H1 (cell line): ENCODE results near the gene JMJD1C. TPM values are rescaled to one million over a fixed set of nuclear protein-coding genes. Genes with fewer than 3 reads are reported as not detected.

ENCODE experiments used
- CTCF ChIA-PET: fragments of 300-600 bp; sonication (Branson Sonifier 250); formaldehyde crosslinking; loops from one replicate; lab custom pipeline; 2021; ENCODE audit not compliant: partially characterized antibody; lab: Charles Lee
- POLR2A ChIA-PET: fragments of 300-600 bp; sonication (Branson Sonifier 250); formaldehyde crosslinking; loops from one replicate; lab custom pipeline; 2021; ENCODE audit warnings: inconsistent platforms; ENCODE audit not compliant: partially characterized antibody; lab: Charles Lee
- DNase-seq, 2 experiments: peaks; one replicate each; pipeline versions ENCODE4 v3.0.0 to v3.0.0-alpha.2; 2010 to 2022; ENCODE audit warnings: low spot score in 2 of 2, low read depth in 1 of 2, mixed read lengths in 1 of 2
- FAIRE-seq: peaks from 2 replicates; lab custom pipeline; 2011; peaks lifted over from hg19 to GRCh38; lab: Jason Lieb, UNC
- H2AFZ ChIP-seq: 2 replicates; pipeline ENCODE4 v1.8.1; 2012; ENCODE audit warnings: low read length, inconsistent platforms
- H2AK5ac ChIP-seq: 2 replicates; pipeline ENCODE4 v1.6.1; 2013; ENCODE audit warnings: low read depth, low read length
- H2BK120ac ChIP-seq: replicated peaks from 2 replicates; pipeline ENCODE3; 2013; ENCODE audit warnings: low read depth, low read length, inconsistent platforms
- H2BK12ac ChIP-seq: 2 replicates; pipeline ENCODE4 v1.6.1; 2013; ENCODE audit warnings: low read depth, low read length
- H2BK15ac ChIP-seq: 2 replicates; pipeline ENCODE4 v1.6.1; 2013; ENCODE audit warnings: low read length
- H2BK20ac ChIP-seq: 2 replicates; pipeline ENCODE4 v1.6.1; 2013; ENCODE audit warnings: low read length
- H2BK5ac ChIP-seq: 2 replicates; pipeline ENCODE4 v1.6.1; 2013; ENCODE audit warnings: low read depth, low read length
- H3K14ac ChIP-seq: 2 replicates; pipeline ENCODE4 v1.6.1; 2013; ENCODE audit warnings: inconsistent platforms; ENCODE audit not compliant: insufficient read length
- H3K18ac ChIP-seq: 2 replicates; pipeline ENCODE4 v1.6.1; 2013; ENCODE audit warnings: low read length; ENCODE audit errors: extremely low read depth
- H3K23ac ChIP-seq: 2 replicates; pipeline ENCODE4 v1.6.1; 2013; ENCODE audit warnings: inconsistent platforms; ENCODE audit not compliant: insufficient read length
- H3K23me2 ChIP-seq: 2 replicates; pipeline ENCODE4 v1.6.1; 2013; ENCODE audit warnings: low read depth, low read length
- H3K27ac ChIP-seq: 2 replicates; pipeline ENCODE4 v1.6.1; 2011; ENCODE audit warnings: low read depth, low read length, inconsistent platforms
- H3K27me3 ChIP-seq, 4 experiments: replicated peaks in 1 of 4; 1 replicate in 1 of 4; 2 replicates in 3 of 4; pipeline versions ENCODE4 v1.6.1 to v1.8.1; 2011 to 2013; ENCODE audit warnings: low read length in 3 of 4, mild to moderate bottlenecking in 3 of 4, inconsistent platforms in 2 of 4, mixed read lengths in 2 of 4, moderate library complexity in 1 of 4; ENCODE audit not compliant: control insufficient read depth in 3 of 4, insufficient read depth in 3 of 4; ENCODE audit errors: extremely low read depth in 1 of 4
- H3K36me3 ChIP-seq, 4 experiments: 2 replicates each; pipeline versions ENCODE4 v1.6.1 to v1.8.1; 2011 to 2013; ENCODE audit warnings: mild to moderate bottlenecking in 4 of 4, low read length in 3 of 4, moderate library complexity in 2 of 4, control low read depth in 1 of 4, inconsistent platforms in 1 of 4; ENCODE audit not compliant: insufficient read depth in 4 of 4, control insufficient read depth in 2 of 4
- H3K4ac ChIP-seq: replicated peaks from 2 replicates; pipeline ENCODE3; 2013; ENCODE audit warnings: low read length, low read depth, mixed read lengths, inconsistent platforms; ENCODE audit not compliant: insufficient read length
- H3K4me1 ChIP-seq, 4 experiments: replicated peaks in 1 of 4; 1 replicate in 1 of 4; 2 replicates in 3 of 4; pipeline versions ENCODE4 v1.6.1 to v1.8.1; 2011 to 2013; ENCODE audit warnings: low read length in 3 of 4, inconsistent platforms in 2 of 4, mixed read lengths in 1 of 4; ENCODE audit not compliant: insufficient read depth in 4 of 4, control insufficient read depth in 3 of 4
- H3K4me2 ChIP-seq, 2 experiments: 2 replicates each; pipeline versions ENCODE4 v1.6.1 to v1.8.1; 2011 to 2013; ENCODE audit warnings: low read depth in 2 of 2, low read length in 2 of 2, control low read depth in 1 of 2, inconsistent platforms in 1 of 2, mild to moderate bottlenecking in 1 of 2; ENCODE audit not compliant: insufficient read depth in 1 of 2
- H3K4me3 ChIP-seq, 4 experiments: fragments of 200-600, 300-600 bp in 1 of 4; sonication (generic), shearing (Covaris generic), sonication (Bioruptor Twin) in 1 of 4; 2 replicates each; pipeline versions ENCODE4 v1.5.1 to v1.8.1; 2011 to 2016; ENCODE audit warnings: low read length in 4 of 4, low read depth in 3 of 4, control low read depth in 2 of 4, inconsistent platforms in 2 of 4, mild to moderate bottlenecking in 2 of 4, mixed read lengths in 1 of 4, moderate library complexity in 1 of 4; ENCODE audit not compliant: insufficient read depth in 2 of 4; ENCODE audit errors: extremely low read depth in 1 of 4
- H3K56ac ChIP-seq: replicated peaks from 2 replicates; pipeline ENCODE3; 2013; ENCODE audit warnings: low read depth, mild to moderate bottlenecking, mixed read lengths, low read length, inconsistent platforms; ENCODE audit not compliant: insufficient read length
- H3K79me1 ChIP-seq: 2 replicates; pipeline ENCODE4 v1.6.1; 2013; ENCODE audit warnings: low read depth, low read length, control low read depth
- H3K79me2 ChIP-seq, 2 experiments: 2 replicates each; pipeline versions ENCODE4 v1.6.1 to v1.8.1; 2012 to 2013; ENCODE audit warnings: low read length in 2 of 2, mild to moderate bottlenecking in 2 of 2, inconsistent platforms in 1 of 2; ENCODE audit not compliant: insufficient read depth in 2 of 2, control insufficient read depth in 1 of 2
- H3K9ac ChIP-seq, 4 experiments: replicated peaks in 1 of 4; 1 replicate in 1 of 4; 2 replicates in 3 of 4; pipeline versions ENCODE4 v1.6.1 to v1.8.1; 2011 to 2013; ENCODE audit warnings: low read depth in 3 of 4, low read length in 3 of 4, control low read depth in 2 of 4, mild to moderate bottlenecking in 2 of 4, moderate library complexity in 2 of 4, inconsistent platforms in 1 of 4; ENCODE audit errors: extremely low read depth in 1 of 4
- H3K9me3 ChIP-seq, 2 experiments: 2 replicates each; pipeline versions ENCODE4 v1.6.1 to v1.8.1; 2012 to 2013; ENCODE audit warnings: mild to moderate bottlenecking in 2 of 2, moderate library complexity in 2 of 2, control low read depth in 1 of 2, inconsistent platforms in 1 of 2, low read depth in 1 of 2, low read length in 1 of 2, mixed read lengths in 1 of 2; ENCODE audit not compliant: insufficient read depth in 2 of 2
- H4K20me1 ChIP-seq, 2 experiments: replicated peaks in 1 of 2; 2 replicates each; pipeline versions ENCODE3 to v1.8.1; 2011 to 2013; ENCODE audit warnings: inconsistent platforms in 2 of 2, low read length in 2 of 2, mild to moderate bottlenecking in 1 of 2; ENCODE audit not compliant: insufficient read depth in 2 of 2, control insufficient read depth in 1 of 2
- H4K5ac ChIP-seq: 2 replicates; pipeline ENCODE4 v1.6.1; 2013; ENCODE audit warnings: low read length, low read depth, mixed read lengths, inconsistent platforms; ENCODE audit not compliant: insufficient read length
- H4K8ac ChIP-seq: 2 replicates; pipeline ENCODE4 v1.8.0; 2013; ENCODE audit warnings: mild to moderate bottlenecking, moderate library complexity, low read length, inconsistent platforms; ENCODE audit not compliant: insufficient read depth; ENCODE audit errors: extremely low read depth
- H4K91ac ChIP-seq: replicated peaks from 2 replicates; pipeline ENCODE3; 2013; ENCODE audit warnings: low read length, mixed read lengths, inconsistent platforms; ENCODE audit not compliant: insufficient read length
- BRCA1 ChIP-seq: IDR thresholded peaks from 2 replicates; pipeline ENCODE4 v1.6.1; 2012; ENCODE audit warnings: low read depth, low read length, improper control_type of control experiment
- CBX5 ChIP-seq: fragments of 300-800, 300-1000 bp; sonication (generic); IDR thresholded peaks from 2 replicates; pipeline ENCODE4 v1.7.1; 2016; ENCODE audit warnings: antibody characterized with exemption, low read length, low read depth
- EGR1 ChIP-seq: IDR thresholded peaks from 2 replicates; pipeline ENCODE4 v1.6.1; 2011; ENCODE audit warnings: low read depth, low read length, borderline replicate concordance
- GTF2F1 ChIP-seq: IDR thresholded peaks from 2 replicates; pipeline ENCODE4 v1.6.1; 2012; ENCODE audit warnings: low read depth, low read length, improper control_type of control experiment, borderline replicate concordance
- RAD21 ChIP-seq, 2 experiments: IDR thresholded peaks in 1 of 2; conservative IDR thresholded peaks in 1 of 2; 2 replicates each; pipeline ENCODE4 v1.6.1; 2011; ENCODE audit warnings: low read depth in 2 of 2, low read length in 2 of 2, improper control_type of control experiment in 1 of 2, inconsistent platforms in 1 of 2, mild to moderate bottlenecking in 1 of 2, moderate library complexity in 1 of 2
- RXRA ChIP-seq: IDR thresholded peaks from 2 replicates; pipeline ENCODE4 v1.6.1; 2011; ENCODE audit warnings: low read depth, mild to moderate bottlenecking, low read length, moderate library complexity; ENCODE audit not compliant: insufficient read depth
- SIRT6 ChIP-seq: IDR thresholded peaks from one replicate; pipeline ENCODE4 v1.7.1; 2012; ENCODE audit warnings: low read length, inconsistent platforms
- SP4 ChIP-seq: IDR thresholded peaks from 2 replicates; pipeline ENCODE4 v1.6.1; 2012; ENCODE audit warnings: low read length, inconsistent platforms
- SRF ChIP-seq: IDR thresholded peaks from 2 replicates; pipeline ENCODE4 v1.6.1; 2011; ENCODE audit warnings: mild to moderate bottlenecking, low read depth, low read length, moderate library complexity
- YY1 ChIP-seq: IDR thresholded peaks from 2 replicates; pipeline ENCODE4 v1.6.1; 2011; ENCODE audit warnings: low read depth, mild to moderate bottlenecking, low read length
- ZNF274 ChIP-seq: IDR thresholded peaks from 2 replicates; pipeline ENCODE4 v1.7.0; 2012; ENCODE audit warnings: low read length, borderline replicate concordance; ENCODE audit errors: extremely low read depth
- WGBS, 2 experiments: shearing (Covaris generic) in 1 of 2; methylation state at CpG; one replicate each; pipeline versions ENCODE4 v1.1.6 to v1.1.7; 2013 to 2015; ENCODE audit warnings: low lambda C conversion rate in 2 of 2, mixed read lengths in 2 of 2, inconsistent platforms in 1 of 2, low coverage in 1 of 2, missing lambda C conversion rate in 1 of 2; ENCODE audit not compliant: insufficient replicate concordance in 2 of 2, insufficient coverage in 1 of 2, insufficient read length in 1 of 2; ENCODE audit errors: extremely low coverage in 1 of 2, missing lambda C conversion rate in 1 of 2; 5-methylcytosine and 5-hydroxymethylcytosine counted together
- polyA plus RNA-seq, 7 experiments: library from polyadenylated mRNA; depleted of rRNA in 3 of 7; stranded (reverse) in 5 of 7; unstranded in 2 of 7; fragments of >200 nt in 5 of 7; fragments of 200-250 nt in 2 of 7; gene quantifications; 1 replicate in 5 of 7; 2 replicates in 1 of 7; 4 replicates in 1 of 7; pipeline versions ENCODE4 v1.2.1 to v1.2.3, GENCODE V29; 2011 to 2013; ENCODE audit warnings: missing spikeins in 2 of 7, mixed read lengths in 2 of 7
- total RNA-seq: library from RNA; stranded (reverse); fragmentation: NEBNext Ultra II Directional; extraction: Animal tissue kit (Norgen Biotek cat#: 25700); gene quantifications from 2 replicates; pipeline ENCODE4 v1.2.1, GENCODE V29; 2021
- TF ChIP-seq, protein P1 (sequence below): IDR thresholded peaks from 2 replicates; pipeline ENCODE4 v1.6.1; 2011; ENCODE audit warnings: low read depth, mild to moderate bottlenecking, low read length; ENCODE audit not compliant: insufficient read depth
- TF ChIP-seq, protein P2 (sequence below): IDR thresholded peaks from 2 replicates; pipeline ENCODE4 v1.6.1; 2012; ENCODE audit warnings: inconsistent platforms

Gene JMJD1C
- total and polyA plus RNA-seq, 2 of the 8 experiments (the other 6 are each of a cell fraction or from before 2014, with no cell fraction given) = 54.5 to 210 TPM

DNA sequence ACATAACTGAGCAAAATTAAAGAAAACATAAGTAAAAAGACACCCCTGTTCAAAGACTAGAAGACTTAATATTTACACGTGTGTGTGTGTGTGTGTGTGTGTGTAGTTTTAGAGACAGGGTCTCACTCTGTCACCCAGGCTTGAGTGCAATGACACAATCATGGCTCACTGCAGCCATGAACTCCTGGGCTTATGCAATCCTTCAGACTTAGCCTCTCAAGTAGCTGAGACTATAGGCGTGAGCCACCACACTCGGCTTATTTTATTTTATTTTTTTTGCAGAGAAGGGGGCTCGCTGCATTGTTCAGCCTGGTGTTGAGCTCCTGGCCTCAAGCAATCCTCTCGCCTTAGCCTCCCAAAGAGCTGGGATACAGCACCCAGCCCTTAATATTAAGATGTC is 90.3 kb downstream of the JMJD1C start:
- H4K5ac ChIP-seq = no peak overlapping the region
- H3K79me2 ChIP-seq = peaks cover 0 to 31% of the 10 kb centered on the region in 2 experiments; a peak in 2 of 4 replicates
- no peaks in the 10 kb centered on the region for H3K9me3 ChIP-seq
- H3K56ac ChIP-seq = no peak overlapping the region
- no peak overlapping the region for H3K4me2 ChIP-seq
- H3K36me3 ChIP-seq = peaks cover 0 to 11% (median 3%) of the 10 kb centered on the region in 4 experiments; a peak in 4 of 8 replicates
- H4K8ac ChIP-seq = no peak overlapping the region
- H3K9ac ChIP-seq = no peak overlapping the region
- no peaks in the 10 kb centered on the region for H3K23me2 ChIP-seq
- no peak overlapping the region for H3K18ac ChIP-seq
- no peaks in the 10 kb centered on the region for H3K27me3 ChIP-seq
- no peak overlapping the region for H4K91ac ChIP-seq
- ChIA-PET CTCF (interaction anchor here (0.6 kb wide), 1 partner anchor 21 kb away, joined by 4 read pairs; no protein-coding TSS in a partner anchor), POLR2A (interaction anchor here (1.0 to 1.1 kb wide), 2 partner anchors 16 to 110 kb away, joined by 3 to 4 read pairs; no protein-coding TSS in a partner anchor)
- no peak overlapping the region for H2BK5ac ChIP-seq
- FAIRE-seq = no peak
- no peak overlapping the region for H3K4ac ChIP-seq
- no peak overlapping the region for H3K14ac ChIP-seq
- H4K20me1 ChIP-seq = peaks cover 0 to 2% of the 10 kb centered on the region in 2 experiments
- no peak overlapping the region for H3K23ac ChIP-seq
- H3K79me1 ChIP-seq = no peaks in the 10 kb centered on the region
- H3K4me3 ChIP-seq = no peak overlapping the region
- no peak overlapping the region for H2BK20ac ChIP-seq
- DNase-seq = no peak
- no peak overlapping the region for H2AK5ac ChIP-seq
- no peak overlapping the region for H2BK120ac ChIP-seq
- no peaks in the 10 kb centered on the region for H3K4me1 ChIP-seq
- 81% methylated on average over 5 of the region's 5 CpGs; no CpG with 5 or more reads in 1 of the 2 experiments for WGBS, 2 experiments
- no peak overlapping the region for H2BK12ac ChIP-seq
- H3K27ac ChIP-seq = no peak overlapping the region
- H2AFZ ChIP-seq = no peak overlapping the region
- no peak overlapping the region for H2BK15ac ChIP-seq
- TF ChIP-seq CBX5 = no peak
- TF ChIP-seq YY1 = no peak
- no peak for TF ChIP-seq BRCA1
- no peak for TF ChIP-seq GTF2F1
- TF ChIP-seq ZNF274 = no peak
- TF ChIP-seq RAD21 (IDR thresholded peaks at IDR 0.05 in 1 of 2, conservative IDR thresholded peaks at IDR 0.05 in 1 of 2; ENCODE audit: low read depth in 2 of 2, low read length in 2 of 2) = no peak
- no peak for TF ChIP-seq SRF
- TF ChIP-seq, protein P1, sequence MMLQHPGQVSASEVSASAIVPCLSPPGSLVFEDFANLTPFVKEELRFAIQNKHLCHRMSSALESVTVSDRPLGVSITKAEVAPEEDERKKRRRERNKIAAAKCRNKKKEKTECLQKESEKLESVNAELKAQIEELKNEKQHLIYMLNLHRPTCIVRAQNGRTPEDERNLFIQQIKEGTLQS = no peak
- TF ChIP-seq RXRA = no peak
- no peak for TF ChIP-seq SP4
- TF ChIP-seq, protein P2, sequence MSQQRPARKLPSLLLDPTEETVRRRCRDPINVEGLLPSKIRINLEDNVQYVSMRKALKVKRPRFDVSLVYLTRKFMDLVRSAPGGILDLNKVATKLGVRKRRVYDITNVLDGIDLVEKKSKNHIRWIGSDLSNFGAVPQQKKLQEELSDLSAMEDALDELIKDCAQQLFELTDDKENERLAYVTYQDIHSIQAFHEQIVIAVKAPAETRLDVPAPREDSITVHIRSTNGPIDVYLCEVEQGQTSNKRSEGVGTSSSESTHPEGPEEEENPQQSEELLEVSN = no peak
- no peak for TF ChIP-seq EGR1
- TF ChIP-seq SIRT6 = no peak
